Gastroesophageal sphincter (tissue), 3 donors: ENCODE results near the gene CACNA2D3.

ENCODE experiments used
- CTCF ChIP-seq, 4 experiments: fragments of 200-600 bp in 2 of 4; fragments of 450-650 bp in 2 of 4; sonication (generic) in 1 of 4; IDR thresholded peaks; one replicate each; pipeline ENCODE4 v1.5.1; 2017 to 2019; ENCODE audit warnings: antibody characterized with exemption in 4 of 4, mild to moderate bottlenecking in 2 of 4, moderate library complexity in 2 of 4
- POLR2A ChIP-seq, 2 donors: fragments of 450-650 bp; IDR thresholded peaks; one replicate each; pipeline ENCODE4 v1.6.1; 2017; ENCODE audit warnings: antibody characterized with exemption in 2 of 2, mild to moderate bottlenecking in 2 of 2, moderate library complexity in 1 of 2
- POLR2AphosphoS5 ChIP-seq: sonication (generic); formaldehyde crosslinking; IDR thresholded peaks from one replicate; pipeline ENCODE4 v1.6.1; 2017; ENCODE audit warnings: antibody characterized with exemption

- TF ChIP-seq POLR2A (IDR thresholded peaks at IDR 0.05) (no peak), CTCF (IDR thresholded peaks at IDR 0.05) (no peak), POLR2AphosphoS5 (no peak)
Observed at GRCh38 chr3:54384279-54384678, 261.9 kb downstream of the CACNA2D3 start.
